HG02852 (cell line): ENCODE data around the gene MKNK1.

Experiments used
- ATAC-seq: cut with Tn5 transposase; IDR thresholded peaks from one replicate; pipeline ENCODE4 v1.9.1; 2021; ENCODE audit warnings: mild to moderate bottlenecking, moderate library complexity; ENCODE audit not compliant: unreplicated experiment

The MKNK1 gene

DNA sequence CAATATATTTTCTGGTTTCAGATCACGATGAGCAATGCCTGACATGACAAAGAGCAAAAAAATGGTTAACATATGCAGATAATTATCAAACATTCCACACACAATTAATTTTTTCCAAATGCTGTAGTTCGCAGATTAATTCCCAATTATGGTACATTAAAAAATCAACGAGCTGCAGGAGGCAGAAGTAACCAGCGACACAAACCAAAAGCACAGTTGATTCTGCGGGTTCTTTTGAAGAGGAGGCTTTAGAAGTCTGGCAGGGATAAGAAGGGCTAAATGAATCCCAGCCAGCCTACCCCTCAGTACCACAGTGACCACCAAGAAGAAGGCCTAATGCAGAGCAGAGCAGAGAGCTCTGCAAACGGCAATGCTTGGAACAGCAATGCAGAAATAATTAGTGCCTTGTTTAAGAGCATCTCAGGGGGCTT, 35.6 kb downstream of the MKNK1 start:
- ATAC-seq, result no peak

DNA sequence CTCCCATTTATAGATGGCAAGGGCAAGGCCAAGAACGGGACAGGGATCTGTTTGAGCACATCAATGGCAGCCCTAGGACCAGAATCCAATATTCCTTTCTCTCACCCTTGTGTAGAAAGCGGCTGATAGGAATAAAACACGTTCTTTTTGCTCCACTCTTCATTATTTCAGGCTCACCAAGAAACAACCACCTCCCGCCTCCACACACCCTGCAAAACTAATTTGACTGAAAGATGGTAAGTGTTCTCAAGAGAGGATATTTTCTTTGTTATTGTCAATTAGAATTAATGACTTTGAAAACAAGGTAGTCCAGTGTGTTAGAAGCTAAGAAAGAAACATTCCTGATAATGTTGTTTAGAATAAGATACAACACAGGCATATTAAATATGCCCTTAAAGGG, 40.7 kb downstream of the MKNK1 start:
- ATAC-seq, result no peak

DNA sequence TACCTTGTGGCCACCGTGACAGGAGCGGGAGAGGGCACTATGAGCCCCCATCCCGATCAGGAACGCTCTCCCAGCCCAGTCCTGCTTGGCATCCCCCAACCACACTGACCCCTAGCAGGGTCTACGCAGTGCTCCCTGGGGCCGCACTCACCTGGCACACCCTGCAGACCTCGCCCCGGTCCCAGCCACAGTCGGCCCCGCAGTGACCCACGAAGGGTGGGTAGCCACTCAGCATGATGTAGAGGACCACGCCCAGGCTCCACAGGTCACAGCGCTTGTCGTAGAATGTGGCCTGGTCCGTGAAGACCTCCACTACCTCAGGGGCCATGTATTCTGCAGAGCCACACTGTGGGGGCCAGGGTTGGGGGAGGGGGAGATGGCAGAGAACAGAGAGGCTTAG, 41.6 kb downstream of the MKNK1 start:
- ATAC-seq, result no peak

DNA sequence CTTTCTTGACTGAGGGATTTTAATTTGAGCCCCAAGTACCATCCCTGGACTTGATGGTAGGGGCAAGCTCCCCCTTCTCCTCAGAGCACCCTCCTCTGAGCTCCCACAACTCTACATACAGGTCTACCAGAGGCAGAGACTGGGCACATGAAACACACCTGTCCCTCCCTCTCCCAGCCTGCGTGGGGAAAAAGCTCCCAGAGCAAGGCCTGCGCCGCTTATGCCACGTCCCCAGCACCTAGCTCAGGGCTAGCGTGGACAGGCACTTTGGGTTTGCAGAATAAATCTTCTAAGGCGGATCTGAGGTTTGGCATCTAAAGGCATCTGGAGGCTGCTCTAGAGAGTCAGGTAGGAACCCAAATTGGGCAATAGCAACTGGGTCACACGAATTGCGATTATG, 45.1 kb downstream of the MKNK1 start:
- ATAC-seq, result no peak

DNA sequence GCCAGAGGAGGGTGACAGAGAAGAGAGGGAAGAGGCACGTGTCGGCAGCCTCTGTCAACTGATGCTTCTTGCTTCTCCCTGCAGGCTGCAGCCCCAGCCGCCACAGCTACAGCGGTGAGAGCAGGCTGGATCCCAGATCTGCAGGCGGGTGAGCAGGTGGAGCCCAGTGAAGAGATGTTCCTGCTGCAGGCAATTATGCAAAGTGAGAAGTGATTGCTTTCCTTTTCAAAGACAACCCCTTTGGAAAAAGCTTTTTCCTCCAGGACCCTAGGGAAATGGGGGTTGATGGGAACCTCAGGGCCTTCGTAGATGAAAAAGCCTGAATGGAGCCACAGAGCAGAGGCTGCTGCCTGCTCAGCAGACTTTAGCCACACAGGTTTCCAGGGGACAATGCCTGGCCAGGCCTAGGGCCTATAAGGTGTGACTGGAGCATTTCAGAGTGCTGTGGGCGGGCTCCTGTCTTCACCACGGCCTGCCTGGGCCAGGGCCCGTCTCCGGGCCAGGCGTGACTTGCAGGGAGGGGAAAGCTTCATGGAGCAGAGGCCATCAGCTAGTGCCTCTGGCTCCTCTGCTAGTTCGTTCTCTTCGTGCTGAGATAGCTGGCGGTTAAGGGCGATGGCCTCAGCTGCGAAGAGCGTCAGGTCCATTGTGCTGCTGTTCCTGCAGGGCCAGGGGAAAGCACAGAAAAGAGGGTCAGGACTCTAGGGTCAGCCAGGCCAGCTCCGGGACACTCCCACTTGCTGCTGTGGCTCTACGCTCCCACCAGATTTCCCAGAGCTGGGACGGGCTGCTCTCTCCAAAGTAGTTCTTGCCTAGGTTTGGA, 45.7 kb downstream of the MKNK1 start:
- ATAC-seq, result no peak

DNA sequence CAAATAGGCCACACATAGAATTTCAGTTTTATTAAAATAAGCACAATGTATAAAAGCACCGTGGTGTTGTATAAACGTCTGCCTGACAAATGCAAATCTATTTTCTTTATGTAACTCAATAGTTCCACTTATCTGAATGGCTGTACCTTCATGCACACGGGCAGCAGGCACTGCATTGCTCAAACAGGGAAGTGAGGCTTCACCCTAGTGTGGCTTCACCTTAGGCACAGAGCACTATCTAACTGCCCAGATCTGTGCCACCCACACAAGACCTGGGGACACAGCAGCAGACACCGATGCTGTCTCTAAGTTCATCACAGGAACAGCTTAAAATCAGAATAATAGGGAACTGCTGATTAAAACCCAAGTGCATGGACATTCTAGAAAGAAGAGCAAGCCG, 46.7 kb downstream of the MKNK1 start:
- ATAC-seq, result no peak

DNA sequence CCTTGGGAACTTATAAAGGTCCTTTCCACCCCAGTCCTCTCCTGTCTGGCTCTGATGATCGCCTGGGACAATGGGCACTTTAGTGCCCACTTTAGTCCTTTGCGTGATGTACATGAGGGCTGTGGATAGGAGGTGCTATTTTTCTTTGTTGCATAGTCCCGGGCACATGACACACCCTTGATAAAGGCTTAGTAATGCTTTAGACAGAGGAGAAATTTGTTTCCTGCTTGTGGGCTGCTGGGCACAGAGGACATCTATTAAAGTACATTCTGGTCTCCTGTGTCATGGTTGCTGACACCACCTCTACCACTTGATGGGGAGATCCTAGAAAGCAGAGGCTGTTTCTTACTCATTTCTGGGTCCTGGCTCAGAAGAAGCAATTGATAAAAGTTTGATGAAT, 47.2 kb downstream of the MKNK1 start:
- no peak for ATAC-seq

DNA sequence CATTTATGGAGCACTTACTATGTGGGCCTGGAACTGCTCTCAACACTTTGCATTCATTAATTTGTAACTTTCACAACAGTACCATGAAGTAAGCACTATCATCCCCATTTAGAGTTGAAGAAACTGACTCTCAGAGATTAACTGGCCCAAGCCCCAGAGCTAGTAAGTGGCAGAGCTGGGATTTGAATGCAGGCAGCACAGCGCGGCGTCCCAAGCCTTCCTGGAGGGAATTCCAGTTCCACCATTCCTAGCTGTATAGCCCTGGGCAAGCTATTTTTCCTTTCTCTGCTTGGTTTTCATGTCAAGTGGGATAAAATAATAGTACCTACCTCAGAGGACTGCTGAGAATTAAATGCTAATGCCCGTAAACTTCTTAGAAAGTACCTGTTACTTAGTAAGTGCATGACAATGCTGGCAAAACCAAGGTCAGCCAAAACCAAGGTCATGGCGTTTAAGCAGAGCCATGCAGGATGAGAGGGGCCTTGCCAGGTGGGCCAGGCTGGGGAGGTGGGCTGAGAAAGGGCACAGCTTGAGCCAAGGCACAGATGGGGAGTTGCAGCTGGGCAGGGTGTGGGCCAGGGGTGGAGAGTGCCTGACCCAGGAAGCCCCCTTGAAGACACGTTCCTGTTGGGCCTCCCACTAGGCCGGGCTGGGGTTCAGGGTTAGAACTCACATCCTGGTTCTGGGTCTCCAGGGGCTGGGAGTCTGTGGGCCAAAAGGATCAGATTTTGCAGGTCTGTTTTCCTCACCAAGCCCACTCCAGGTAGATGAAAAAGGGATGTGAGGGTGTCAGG, 48.0 kb downstream of the MKNK1 start:
- ATAC-seq, result no peak

DNA sequence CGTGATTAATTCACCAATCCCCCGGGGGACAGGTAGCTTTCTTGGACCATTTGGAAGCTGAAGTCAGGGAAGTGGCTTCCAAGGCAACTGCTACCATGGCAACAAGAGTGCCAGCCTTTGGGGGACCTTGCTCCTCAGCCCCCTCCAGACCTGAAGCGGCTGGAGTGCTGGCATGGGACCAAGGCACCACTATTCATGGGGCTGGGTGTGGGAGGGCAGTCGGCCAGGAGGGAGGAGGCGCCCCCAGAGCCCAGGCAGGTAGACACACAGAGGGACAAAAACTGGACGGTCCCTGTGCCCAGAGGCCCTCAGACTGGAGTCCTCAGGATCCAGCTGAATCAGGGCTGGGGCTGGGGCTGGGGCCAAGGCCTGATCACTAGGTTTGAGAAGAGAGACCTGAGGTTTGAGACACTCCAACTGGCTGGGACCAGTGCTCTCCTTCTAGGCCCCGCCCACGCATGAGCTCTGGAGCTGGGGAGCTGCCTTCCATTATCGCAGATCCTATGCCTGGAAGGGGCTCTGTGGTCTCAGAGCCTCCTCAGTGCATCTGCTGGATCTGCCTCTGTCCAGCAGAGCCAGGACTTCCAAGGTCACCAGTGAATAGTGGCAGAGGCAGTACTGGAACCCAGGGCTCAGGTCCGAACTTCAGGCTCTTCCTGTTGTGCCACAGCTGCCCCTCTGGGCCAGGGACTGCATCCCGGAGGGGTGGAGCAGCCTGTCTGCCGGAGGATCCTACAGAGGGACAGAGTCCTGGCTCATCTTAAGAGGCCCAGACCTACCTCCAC, 49.3 kb downstream of the MKNK1 start:
- no peak for ATAC-seq

DNA sequence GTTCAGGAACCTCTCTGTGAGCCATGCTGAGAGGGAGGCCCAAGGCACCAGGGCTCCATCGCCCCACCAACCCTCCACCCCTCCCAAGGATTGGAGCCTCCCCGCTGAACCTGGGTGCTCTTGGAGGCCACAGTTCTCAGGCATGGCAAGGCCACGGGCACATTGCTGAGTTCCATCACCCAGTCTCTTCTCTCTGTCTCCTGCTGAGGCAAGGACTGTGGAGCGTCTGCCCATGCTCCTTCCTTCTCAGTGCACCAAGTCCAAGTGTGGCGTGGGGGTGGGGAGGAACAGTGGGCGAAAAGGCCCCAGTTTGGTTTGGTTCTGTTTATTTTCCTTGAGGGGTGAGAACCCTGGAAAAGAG, 49.9 kb downstream of the MKNK1 start:
- no peak for ATAC-seq

DNA sequence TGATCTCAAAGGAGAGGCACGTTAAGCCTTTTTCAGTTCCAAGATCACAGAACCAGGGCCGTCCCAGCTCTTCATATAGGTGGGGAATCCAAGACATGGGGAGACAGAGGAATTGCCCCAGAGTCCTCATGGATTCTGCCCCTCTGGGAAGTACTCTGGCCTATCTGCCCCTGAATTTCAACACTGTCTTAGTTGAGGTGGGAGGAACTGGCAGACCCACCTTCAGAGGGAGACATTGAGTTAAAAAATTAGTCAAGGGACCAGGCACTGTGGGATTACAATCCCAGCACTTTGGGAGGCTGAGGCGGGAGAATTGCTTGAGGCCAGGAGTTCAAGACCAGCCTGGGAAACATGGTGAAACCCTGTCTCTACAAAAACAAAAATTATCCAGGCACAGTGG, 50.6 kb downstream of the MKNK1 start:
- ATAC-seq, result no peak

DNA sequence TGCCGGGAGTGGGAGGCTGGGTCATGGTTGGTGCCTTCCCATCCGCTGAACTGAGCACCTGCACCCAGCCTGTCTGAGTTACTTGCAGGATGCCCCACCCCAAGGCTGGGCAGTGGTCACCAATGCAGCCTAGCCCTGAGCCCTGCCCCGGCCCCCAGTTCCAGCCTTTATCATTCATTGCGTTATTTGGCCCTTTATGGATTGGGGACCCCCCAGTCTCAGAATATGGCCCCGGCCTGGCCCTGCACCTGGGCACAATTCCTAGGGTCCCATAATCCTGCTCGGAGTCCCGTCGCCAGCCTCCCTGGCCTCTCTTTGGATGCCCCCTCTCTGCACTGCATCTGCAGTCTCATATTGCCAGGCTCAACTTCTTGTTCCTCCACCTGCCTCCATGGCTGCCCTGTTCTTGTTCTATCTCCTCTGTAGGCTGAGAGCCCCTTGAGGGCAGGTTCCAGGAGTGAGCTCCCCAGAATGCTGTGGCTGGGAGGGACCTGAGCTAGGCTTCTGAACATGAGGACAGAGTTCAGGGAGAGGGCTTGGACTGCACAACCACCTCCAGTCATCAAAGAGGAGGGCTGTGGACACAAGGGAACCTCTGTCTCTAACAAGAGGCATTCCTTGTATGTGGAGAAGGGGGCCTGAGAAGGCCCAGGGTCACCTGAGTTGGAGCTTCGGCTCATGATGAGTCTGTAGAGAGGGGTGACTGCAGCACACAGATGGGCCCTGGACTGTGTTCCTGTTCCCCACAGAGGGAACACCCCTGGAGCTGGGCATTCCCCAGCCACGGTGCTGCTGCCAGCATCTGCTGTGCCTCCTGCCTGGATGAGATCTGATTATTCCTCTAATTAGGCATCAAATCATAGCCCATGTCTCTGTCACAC, 51.5 kb downstream of the MKNK1 start:
- ATAC-seq, result no peak

DNA sequence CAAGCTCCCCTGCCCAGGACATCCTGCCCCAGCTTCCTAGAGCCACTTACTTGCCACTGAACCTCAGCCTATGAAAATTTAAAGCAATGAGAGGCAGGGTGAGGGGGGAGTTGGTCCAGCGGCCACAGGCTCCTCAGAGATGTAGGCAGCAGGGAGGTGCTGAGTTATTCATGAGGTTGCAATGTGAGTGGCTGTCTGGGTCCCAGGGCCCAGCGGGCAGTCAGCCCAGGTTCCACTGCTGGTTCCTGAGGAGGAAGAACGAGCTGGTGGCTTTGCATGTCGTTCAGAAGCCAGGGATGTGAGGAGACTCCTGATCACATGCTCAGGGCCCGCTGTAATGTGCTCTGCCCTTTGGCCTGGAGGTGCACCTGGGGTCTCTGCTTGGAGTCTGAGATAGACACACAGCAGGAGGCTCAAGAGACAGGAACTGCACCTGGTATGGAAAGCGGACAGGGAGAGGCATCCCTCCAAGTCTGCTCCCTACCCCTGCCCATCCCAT, 52.4 kb downstream of the MKNK1 start, which contains the start of gene KNCN:
TSS of gene KNCN (minus strand) at position 51 of the 499 bp plus-strand sequence. CDS start 432 bp downstream, outside the sequence.
- no peak for ATAC-seq

DNA sequence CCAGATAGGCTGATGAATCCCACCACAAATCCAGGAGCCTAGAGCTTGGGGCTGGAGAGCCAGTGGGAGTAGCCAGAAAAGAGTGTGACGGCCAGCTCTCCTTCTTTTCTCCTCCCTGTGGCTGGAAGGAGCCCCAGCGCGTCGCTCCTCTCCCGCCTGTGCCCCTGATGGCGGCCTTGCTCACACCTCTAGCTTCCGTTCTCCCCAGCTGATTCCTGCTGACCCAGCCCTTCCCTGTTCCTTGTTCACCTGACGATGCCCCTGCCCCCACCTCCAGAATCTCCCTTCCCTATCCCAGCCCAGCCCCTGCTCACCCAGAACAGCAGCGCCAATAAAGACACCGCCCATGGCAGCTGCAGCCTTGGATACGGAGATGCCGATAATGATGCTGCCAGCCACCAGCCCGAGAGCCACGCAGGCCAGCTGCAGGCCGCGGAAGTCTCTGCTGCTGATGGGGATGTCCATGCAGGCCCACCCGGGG, 53.3 kb downstream of the MKNK1 start:
- no peak for ATAC-seq

DNA sequence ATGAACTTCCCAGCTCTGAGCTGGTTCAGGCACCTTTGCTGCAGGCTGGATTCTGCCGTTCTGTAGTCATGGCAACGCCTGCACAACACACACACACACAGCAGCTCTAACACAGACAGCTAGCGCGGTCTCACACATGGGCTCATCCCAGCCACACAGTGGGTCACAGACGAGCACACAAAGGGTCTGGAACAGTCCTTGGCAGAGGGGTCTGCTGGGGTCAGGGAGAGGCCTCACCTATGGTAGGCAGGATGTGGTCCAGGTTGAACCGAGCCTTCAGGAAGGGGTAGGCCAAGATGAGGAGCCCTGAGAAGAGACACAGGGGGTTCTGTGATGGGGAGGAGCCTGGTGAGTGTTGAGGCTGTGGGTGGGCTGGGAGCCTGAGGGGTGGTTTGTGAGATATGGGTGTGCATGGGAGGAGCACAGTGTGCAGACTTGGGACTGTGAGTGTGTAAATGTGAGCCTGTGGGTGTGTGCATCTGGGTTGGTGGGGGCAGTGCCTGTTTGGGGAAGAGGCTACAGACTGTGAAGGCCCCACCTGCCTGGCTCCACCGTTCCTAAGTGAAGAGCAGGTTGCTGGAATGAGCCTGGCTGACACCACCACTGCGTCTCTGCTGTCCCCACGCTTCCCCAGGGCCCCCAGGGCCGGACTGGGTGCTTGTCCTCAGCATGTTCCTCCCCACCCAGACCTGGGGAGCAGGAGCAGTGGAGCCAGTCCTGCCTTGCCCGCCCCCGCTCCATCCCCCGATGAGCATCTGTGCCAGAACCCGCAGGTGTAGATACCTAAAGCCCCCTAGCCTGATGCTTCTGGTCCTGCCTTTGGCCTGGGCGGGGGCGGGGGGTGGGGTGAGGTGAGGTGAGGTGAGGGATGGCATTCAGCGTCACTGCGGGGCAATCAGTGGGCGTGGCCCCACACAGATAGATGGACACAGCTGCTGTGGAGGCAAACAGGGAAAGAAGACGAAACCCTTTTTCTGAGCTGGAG, 54.1 kb downstream of the MKNK1 start:
- ATAC-seq, result no peak

DNA sequence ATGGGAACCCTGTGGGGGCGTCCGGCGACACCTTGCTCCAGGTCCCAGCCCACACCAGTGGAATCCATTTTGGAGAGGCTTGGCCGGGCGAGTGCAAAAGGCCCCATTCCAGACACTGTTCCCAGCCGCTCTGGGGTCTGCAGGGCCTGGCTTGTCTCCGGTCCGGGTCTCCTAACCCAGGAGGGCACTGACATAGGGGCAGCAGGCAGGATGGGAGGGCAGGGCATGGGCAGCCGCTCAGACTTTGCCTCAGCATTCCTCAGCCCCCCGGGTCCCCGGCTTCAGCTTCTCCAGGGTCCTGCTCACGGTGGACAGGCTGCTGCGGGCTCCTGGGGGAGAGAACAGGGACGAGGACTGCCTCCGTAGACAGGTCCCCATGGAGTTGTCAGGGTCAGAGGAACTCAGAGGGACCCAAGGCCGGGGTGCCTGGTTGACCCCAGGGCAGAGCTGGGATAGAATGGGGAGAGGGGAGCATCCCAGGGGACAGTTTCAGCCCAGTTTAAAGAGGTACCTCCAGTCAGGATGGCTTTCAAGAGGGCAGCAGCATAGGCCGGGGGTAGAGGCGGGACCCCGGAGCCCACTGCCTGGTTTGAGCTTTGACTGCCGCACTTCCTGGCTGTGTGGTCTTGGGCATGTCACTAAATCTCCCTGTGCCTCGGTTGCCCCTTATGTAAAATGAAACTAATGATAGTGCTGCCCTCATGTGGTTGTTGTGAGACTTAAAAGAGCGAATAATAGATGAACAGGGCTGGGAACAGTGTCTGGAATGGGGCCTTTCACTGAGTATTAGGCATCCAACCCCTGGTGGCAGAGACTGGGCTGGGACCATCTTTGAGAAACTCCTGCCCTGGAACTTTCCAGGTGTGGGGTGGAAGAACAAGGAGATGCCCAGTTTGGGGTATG, 56.3 kb downstream of the MKNK1 start:
- no peak for ATAC-seq

DNA sequence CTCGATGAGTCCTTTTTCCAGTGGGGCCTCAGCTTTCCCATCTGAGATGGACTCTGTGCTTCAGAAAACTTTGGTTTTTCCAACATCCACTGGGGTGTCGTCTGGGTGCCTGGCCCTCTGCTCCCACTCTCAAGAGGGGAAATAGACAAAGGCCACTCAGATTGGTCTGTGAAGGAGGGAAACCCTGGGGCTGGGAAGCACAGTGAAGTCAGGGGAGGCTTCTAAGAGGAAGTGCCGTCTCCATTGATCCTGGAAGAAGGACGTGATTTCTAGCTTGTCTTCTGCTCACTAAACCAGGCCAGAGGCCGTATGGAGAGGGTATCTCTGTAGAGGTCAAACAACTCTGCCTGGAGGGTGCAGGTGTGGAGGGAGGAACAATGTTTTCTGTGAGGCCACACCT, 57.9 kb downstream of the MKNK1 start:
- ATAC-seq, result no peak

DNA sequence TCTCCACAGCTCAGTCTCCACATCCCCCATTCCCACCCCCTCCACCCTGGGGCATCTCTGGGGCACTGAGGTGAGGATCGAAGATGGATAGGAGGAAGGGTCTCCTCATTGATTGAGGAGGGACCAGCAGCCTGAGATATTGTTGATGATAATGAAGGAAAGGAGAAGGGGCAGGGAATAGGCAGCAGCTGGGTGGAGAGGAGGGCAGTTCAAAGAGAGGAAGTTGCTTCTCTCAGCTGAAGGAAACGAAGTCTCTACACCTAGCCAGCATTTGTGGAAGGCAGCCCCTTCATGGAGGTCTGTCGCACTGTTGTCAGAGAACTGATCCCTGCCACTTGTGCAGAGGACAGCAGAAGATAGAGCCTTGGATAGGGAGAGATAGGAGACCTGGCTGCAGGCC, 58.3 kb downstream of the MKNK1 start:
- no peak for ATAC-seq
